Fibroblast of villous mesenchyme (primary cell): Measurements from ENCODE around the gene LUM. TPM values are rescaled to one million over a fixed set of nuclear protein-coding genes. Genes with fewer than 3 reads are reported as not detected.

Experiments used
- DNase-seq: peaks from one replicate; pipeline ENCODE4 v3.0.0-alpha.2; 2010; ENCODE audit warnings: low read depth
- H3K4me3 ChIP-seq: 2 replicates; pipeline ENCODE4 v1.5.1; 2011; ENCODE audit warnings: low read depth, mild to moderate bottlenecking, low read length
- CTCF ChIP-seq: IDR thresholded peaks from 2 replicates; pipeline ENCODE4 v1.5.1; 2012; ENCODE audit warnings: low read depth, mild to moderate bottlenecking, low read length; ENCODE audit not compliant: insufficient read depth
- total RNA-seq: library from RNA; depleted of rRNA; stranded (reverse); fragments of >200 nt; gene quantifications from 2 replicates; pipeline ENCODE4 v1.2.3, GENCODE V29; 2012

LUM gene
- total RNA-seq, 1 donor = 603 TPM

- peak overlapping the region; percentile 65 for H3K4me3 ChIP-seq
- no peak for TF ChIP-seq CTCF
- no peak for DNase-seq
Observed at GRCh38 chr12:91104812-91105466, 6.4 kb downstream of the LUM start.

- no peak for TF ChIP-seq CTCF
- no peak for DNase-seq
Observed at GRCh38 chr12:91103624-91104023, 7.7 kb downstream of the LUM start.

GRCh38 chr12:91103101-91103500 is 8.2 kb downstream of the LUM start:
- no peak for DNase-seq
- H3K4me3 ChIP-seq = no peak overlapping the region
- no peak for TF ChIP-seq CTCF

More at GRCh38 chr12:91103624-91104023, 7.7 kb downstream of the LUM start:
- peak overlapping the region; percentile 65 for H3K4me3 ChIP-seq

- DNase-seq = peak; percentile 34
- H3K4me3 ChIP-seq = no peak overlapping the region
- TF ChIP-seq CTCF = no peak
Observed at GRCh38 chr12:91100906-91101305, 10.4 kb downstream of the LUM start.

GRCh38 chr12:91099836-91100235 is 11.5 kb downstream of the LUM start:
- no peak for TF ChIP-seq CTCF
- DNase-seq = peak; percentile 91
- H3K4me3 ChIP-seq = no peak overlapping the region

GRCh38 chr12:91099341-91099740 is 12.0 kb downstream of the LUM start:
- TF ChIP-seq CTCF = no peak
- H3K4me3 ChIP-seq = no peak overlapping the region
- DNase-seq = peak; percentile 91

GRCh38 chr12:91098941-91099340 is 12.4 kb downstream of the LUM start:
- no peak overlapping the region for H3K4me3 ChIP-seq
- TF ChIP-seq CTCF = no peak
- peak; percentile 100 for DNase-seq
